ENCODE data around the gene CRADD.
A peak's percentile ranks its signal among the peaks of the same experiment; 100 is the strongest.
"Not testable (repeated sequence)": the region's sequence is repeated elsewhere in the genome, so short reads cannot be mapped to it uniquely, and the experiment has no call there.

The CRADD gene

GRCh38 chr12:93850481-93851256, 173.5 kb downstream of the CRADD start:
- DNase-seq, result no peak

GRCh38 chr12:93851257-93851671, 174.1 kb downstream of the CRADD start:
- DNase-seq, result peak; percentile 72

DNA sequence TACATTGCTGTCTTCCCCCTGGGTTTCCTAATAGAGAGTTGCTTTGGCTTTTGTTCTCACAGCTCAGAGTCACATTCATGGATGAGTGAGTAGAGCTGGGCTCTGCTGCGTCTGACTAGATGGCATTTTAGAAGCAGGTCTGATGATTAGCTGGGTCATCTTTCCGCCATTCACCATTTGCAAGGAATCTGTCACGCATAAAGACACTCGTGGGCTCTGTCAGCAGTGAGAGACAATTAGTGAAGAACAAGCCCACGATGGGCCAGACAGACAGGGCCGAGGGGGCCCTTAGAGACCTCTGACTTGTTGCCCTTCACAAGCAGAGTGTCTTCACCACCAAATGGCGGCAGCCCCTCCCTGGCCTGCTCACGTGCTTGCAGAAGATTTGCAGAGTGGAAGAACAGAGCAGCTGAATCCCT, 175.0 kb downstream of the CRADD start:
- no peak for DNase-seq

- DNase-seq, result peak; percentile 20
Measured at GRCh38 chr12:93853698-93854478, 176.7 kb downstream of the CRADD start.

DNA sequence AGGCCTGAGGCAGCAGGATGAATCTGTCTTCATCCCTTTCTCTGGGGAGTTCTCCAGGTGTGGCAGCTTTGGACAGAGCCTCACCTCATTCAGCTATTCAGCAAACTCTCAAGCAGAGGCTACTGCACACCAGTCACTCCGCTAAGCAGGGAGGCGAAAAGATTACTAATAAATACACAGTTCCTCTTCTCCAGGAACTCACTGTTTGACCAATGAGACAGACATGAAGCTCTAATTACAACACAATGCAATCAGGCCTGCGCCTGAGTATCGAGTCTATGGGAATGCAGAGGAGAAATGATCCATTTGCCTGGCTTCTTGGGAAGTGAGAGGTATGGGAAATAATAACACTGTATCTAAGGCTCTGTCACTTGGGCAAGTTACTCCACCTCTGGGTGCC, 178.1 kb downstream of the CRADD start:
- DNase-seq, result no peak

GRCh38 chr12:93856611-93857010, 179.4 kb downstream of the CRADD start:
- DNase-seq, result no peak

GRCh38 chr12:93857279-93857938, 180.2 kb downstream of the CRADD start:
- no peak for DNase-seq

- DNase-seq, result no peak
Measured at GRCh38 chr12:93857991-93858447, 180.8 kb downstream of the CRADD start.

GRCh38 chr12:93860668-93861373, 183.6 kb downstream of the CRADD start:
- peak; percentile 18 for DNase-seq

DNA sequence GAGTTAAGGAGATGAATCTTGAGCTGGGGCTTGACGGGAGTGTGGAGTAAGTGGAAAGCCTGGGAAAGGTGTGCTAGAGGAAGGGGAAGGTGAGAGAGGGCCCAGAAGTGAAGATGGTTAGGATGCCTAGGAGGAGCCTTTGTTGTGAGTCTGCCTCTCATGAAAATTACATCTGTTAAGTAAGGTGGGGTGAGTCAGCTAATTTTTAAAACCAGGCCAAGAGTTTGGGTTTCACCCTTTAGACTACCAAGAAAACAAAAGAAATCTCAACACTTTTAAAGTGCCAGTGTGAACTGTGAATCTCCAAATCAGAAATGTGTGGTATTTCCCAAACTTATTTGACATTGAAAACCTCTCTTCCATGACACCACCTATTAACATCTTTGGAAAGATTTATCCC, 185.2 kb downstream of the CRADD start:
- no peak for DNase-seq

GRCh38 chr12:93865751-93866150, 188.6 kb downstream of the CRADD start:
- DNase-seq, result no peak

- DNase-seq, result no peak
Measured at GRCh38 chr12:93868771-93869170, 191.6 kb downstream of the CRADD start.

DNA sequence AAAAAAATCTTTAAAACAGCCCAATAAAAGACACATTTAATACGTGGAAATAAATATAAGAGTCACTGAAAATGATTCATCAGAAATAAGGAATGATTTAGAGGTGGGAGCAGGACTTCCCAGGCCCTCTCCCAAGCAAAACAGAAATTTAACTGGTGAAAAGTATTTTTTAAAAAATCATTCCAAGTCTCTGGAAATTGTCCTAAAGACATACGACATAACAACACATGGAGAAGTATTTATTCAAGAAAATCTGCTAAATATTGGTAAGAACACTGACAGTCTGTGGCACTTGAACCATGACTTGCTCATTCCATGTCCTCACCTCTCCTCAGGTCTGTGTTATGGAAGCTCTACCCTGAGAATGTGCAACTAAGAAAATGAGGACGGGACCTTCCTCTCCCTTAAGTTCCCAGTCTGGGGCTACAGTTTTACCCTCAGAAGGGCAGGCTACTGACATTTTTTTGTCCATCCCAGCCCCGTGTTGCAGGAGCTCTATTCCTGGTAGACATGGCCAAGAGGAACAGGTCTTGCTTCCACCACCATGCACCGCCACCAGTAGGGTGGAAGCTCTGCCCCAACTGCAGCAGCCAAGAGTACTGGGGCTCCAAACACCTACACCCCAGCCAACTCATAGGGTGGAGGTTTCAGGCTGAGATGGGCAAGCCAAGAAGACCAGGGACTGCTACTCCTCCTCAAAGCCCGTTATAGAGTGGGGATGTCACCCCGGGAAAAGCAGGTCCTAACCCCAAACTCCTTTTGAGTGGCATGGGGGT, 193.0 kb downstream of the CRADD start:
- DNase-seq, result no peak

DNA sequence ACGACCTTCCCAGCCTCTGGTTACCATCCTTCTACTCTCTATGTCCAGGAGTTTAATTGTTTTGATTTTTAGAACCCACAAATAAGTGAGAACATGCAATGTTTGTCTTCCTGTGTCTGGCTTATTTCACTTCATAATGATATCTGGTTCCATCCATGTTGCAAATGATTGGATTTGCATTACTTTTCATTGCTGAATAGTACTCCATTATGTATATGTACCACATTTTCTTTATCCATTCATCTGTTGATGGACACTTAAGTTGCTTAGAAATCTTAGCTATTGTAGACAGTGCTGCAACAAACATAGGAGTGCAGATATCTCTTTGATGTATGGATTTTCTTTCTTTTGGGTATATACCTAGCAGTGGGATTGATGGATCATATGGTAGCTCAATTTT, 194.4 kb downstream of the CRADD start:
- DNase-seq, result not testable (repeated sequence)

- DNase-seq, result no peak
Measured at GRCh38 chr12:93873561-93873960, 196.4 kb downstream of the CRADD start.

- DNase-seq, result no peak
Measured at GRCh38 chr12:93875157-93875556, 198.0 kb downstream of the CRADD start.

- DNase-seq, result no peak
Measured at GRCh38 chr12:93876360-93876759, 199.2 kb downstream of the CRADD start.

DNA sequence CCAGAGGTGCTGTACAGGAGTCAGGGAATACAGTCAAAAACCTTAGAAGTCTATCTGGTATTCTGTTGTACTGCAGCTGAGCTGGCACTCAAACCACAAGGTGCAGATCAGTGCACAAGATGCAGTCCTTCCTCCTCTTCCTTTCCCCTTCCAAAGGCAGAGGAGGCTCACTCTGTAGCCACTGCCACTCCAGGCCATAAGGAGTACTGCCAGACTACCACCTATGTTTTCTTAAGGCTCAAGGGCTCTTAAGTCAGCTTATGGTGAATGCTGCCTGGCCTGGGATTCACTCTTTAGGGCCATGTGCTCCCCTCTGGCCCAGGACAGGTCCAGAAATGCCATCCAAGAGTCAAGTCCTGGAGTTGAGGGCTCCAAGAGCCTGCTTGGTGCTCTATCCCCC, 200.3 kb downstream of the CRADD start:
- DNase-seq, result no peak

GRCh38 chr12:93879476-93880421, 202.6 kb downstream of the CRADD start:
- no peak for DNase-seq

DNA sequence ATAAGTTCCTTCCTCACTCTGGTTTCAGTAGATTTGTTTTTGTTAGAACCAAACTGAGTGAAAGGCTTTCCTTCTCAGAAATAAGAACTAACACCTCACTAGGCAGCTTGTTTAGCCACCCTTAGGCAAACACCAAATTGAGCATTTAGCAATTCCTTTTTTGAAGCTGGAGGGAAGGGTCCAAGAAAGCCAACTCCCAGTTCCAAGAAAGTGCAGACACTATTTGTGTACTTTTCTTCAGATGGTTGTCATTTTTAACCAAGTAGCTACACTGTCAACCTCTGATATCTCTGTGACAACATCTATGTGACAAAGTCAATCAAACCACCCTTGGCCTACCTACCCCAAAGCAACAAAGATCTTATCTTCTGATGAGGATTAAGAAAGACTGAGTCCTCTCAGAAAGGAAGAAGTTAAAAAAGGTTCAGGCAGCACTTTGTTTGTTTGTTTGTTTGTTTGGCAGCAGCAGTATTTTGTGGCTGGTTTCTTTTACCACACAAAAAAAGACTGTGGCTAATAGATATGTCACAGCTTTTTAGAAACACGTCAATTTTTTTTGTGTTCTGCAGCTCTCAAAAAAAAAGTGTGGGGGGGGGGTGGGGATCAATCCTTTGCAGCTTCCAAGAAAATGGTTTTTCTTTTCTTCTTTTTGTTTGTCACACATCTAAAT, 203.8 kb downstream of the CRADD start:
- no peak for DNase-seq

All from activated CD4-positive, alpha-beta T cell treated with anti-CD3 and anti-CD28 coated beads, Interleukin-2, Interleukin-6, amounts not matched to agents 100 ng/mL and 50 ng/mL, durations not matched to agents 16 hours and 8 hours (primary cell).